Endodermal cell (in vitro differentiated cells): ENCODE data around the gene MYOM1. TPM values are rescaled to one million over a fixed set of nuclear protein-coding genes. Genes with fewer than 3 reads are reported as not detected.

Source experiments
- DNase-seq: peaks from one replicate; pipeline ENCODE4 v3.0.0-alpha.2; 2017
- H3K27ac ChIP-seq: 2 replicates; pipeline ENCODE4 v1.5.1; 2013; ENCODE audit warnings: mild to moderate bottlenecking, low read depth, low read length, moderate library complexity
- H3K27me3 ChIP-seq: 2 replicates; pipeline ENCODE4 v1.6.1; 2013; ENCODE audit warnings: mild to moderate bottlenecking, low read length, moderate library complexity; ENCODE audit not compliant: insufficient read depth, control insufficient read depth, poor library complexity, severe bottlenecking
- H3K36me3 ChIP-seq: 2 replicates; pipeline ENCODE4 v1.7.0; 2013; ENCODE audit warnings: mild to moderate bottlenecking, low read length, moderate library complexity; ENCODE audit not compliant: control insufficient read depth, insufficient read depth
- H3K4me1 ChIP-seq: one replicate; pipeline ENCODE4 v1.7.0; 2013; ENCODE audit warnings: low read length; ENCODE audit not compliant: control insufficient read depth, insufficient read depth
- H3K4me3 ChIP-seq: 2 replicates; pipeline ENCODE4 v1.5.1; 2013; ENCODE audit warnings: mild to moderate bottlenecking, low read length, moderate library complexity
- H3K9ac ChIP-seq: 2 replicates; pipeline ENCODE4 v1.6.1; 2013; ENCODE audit warnings: mild to moderate bottlenecking, low read length, moderate library complexity; ENCODE audit not compliant: poor library complexity, severe bottlenecking; ENCODE audit errors: extremely low read depth
- H3K9me3 ChIP-seq: 2 replicates; pipeline ENCODE4 v1.6.1; 2013; ENCODE audit warnings: mild to moderate bottlenecking, low read length, moderate library complexity; ENCODE audit not compliant: control insufficient read depth
- H3K27ac Mint-ChIP-seq: 2 replicates; pipeline ENCODE4 v1.8.0; 2020; ENCODE audit warnings: mixed read lengths
- H3K27me3 Mint-ChIP-seq: 2 replicates; pipeline ENCODE4 v1.8.0; 2021; ENCODE audit warnings: mild to moderate bottlenecking, mixed read lengths; ENCODE audit not compliant: insufficient read depth
- H3K36me3 Mint-ChIP-seq: 2 replicates; pipeline ENCODE4 v1.8.0; 2020; ENCODE audit warnings: low read depth, mixed read lengths
- H3K4me1 Mint-ChIP-seq: 2 replicates; pipeline ENCODE4 v1.8.0; 2020; ENCODE audit warnings: mixed read lengths
- H3K4me3 Mint-ChIP-seq: 2 replicates; pipeline ENCODE4 v1.8.0; 2020; ENCODE audit warnings: mild to moderate bottlenecking, moderate library complexity, mixed read lengths
- H3K9me3 Mint-ChIP-seq: 2 replicates; pipeline ENCODE4 v1.8.0; 2020; ENCODE audit warnings: mild to moderate bottlenecking, mixed read lengths
- WGBS, 2 experiments: methylation state at CpG; one replicate each; pipeline versions ENCODE4 v1.1.5 to v1.1.7; 2013; ENCODE audit warnings: missing lambda C conversion rate in 2 of 2, mixed read lengths in 1 of 2; ENCODE audit not compliant: insufficient coverage in 1 of 2, insufficient read length in 1 of 2; 5-methylcytosine and 5-hydroxymethylcytosine counted together
- total RNA-seq, 2 donors: library from RNA; stranded (reverse); fragmentation: NEBNext Ultra II Directional in 1 of 2; extraction: Animal tissue kit (Norgen Biotek cat#: 25700) in 1 of 2; gene quantifications; 2 replicates in 1 of 2; 3 replicates in 1 of 2; pipeline ENCODE4 v1.2.1, GENCODE V29; 2021
- TF ChIP-seq, protein P1 (sequence below): fragments of 200-600 bp; sonication (generic); conservative IDR thresholded peaks from 2 replicates; pipeline ENCODE4 v1.5.0; 2021; ENCODE audit warnings: antibody characterized with exemption, mild to moderate bottlenecking

Gene MYOM1
- total RNA-seq, 2 donors from 2014 or later = 0.49 to 0.88 TPM

DNA sequence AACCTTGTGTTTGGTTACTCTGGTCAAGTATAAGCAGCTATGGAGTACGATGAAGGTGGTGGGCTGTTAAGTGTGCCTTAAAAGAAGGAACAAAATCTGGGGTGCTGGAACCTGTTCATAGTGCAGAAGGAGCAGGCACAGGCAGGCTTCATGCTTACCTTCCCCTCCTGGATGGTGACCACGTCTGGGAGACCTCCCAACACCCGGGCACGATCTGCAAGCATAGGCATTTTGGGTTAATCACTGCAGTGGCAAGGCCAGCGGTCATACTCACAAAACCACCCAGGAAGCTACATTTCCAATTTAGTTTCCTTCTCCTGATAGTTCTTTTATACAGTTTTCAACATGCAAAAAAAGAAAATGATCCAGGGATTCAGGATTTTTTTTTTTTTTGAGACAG is 148.1 kb downstream of the MYOM1 start:
- peaks cover 10% of the 10 kb centered on the region for H3K4me1 Mint-ChIP-seq
- Histone ChIP-seq H3K9ac (no peak overlapping the region), H3K27ac (no peak overlapping the region), H3K36me3 (no peaks in the 10 kb centered on the region), H3K9me3 (no peaks in the 10 kb centered on the region), H3K27me3 (no peaks in the 10 kb centered on the region), H3K4me1 (no peaks in the 10 kb centered on the region), H3K4me3 (no peak overlapping the region)
- no peak for DNase-seq
- WGBS, 2 experiments = 96 to 100% methylated on average over 2 to 5 of the region's 5 CpGs
- TF ChIP-seq, protein P1, sequence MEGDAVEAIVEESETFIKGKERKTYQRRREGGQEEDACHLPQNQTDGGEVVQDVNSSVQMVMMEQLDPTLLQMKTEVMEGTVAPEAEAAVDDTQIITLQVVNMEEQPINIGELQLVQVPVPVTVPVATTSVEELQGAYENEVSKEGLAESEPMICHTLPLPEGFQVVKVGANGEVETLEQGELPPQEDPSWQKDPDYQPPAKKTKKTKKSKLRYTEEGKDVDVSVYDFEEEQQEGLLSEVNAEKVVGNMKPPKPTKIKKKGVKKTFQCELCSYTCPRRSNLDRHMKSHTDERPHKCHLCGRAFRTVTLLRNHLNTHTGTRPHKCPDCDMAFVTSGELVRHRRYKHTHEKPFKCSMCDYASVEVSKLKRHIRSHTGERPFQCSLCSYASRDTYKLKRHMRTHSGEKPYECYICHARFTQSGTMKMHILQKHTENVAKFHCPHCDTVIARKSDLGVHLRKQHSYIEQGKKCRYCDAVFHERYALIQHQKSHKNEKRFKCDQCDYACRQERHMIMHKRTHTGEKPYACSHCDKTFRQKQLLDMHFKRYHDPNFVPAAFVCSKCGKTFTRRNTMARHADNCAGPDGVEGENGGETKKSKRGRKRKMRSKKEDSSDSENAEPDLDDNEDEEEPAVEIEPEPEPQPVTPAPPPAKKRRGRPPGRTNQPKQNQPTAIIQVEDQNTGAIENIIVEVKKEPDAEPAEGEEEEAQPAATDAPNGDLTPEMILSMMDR = no peak
- peak overlapping the region; percentile 21 for H3K27ac Mint-ChIP-seq
- H3K4me3 Mint-ChIP-seq = no peak overlapping the region
- no peaks in the 10 kb centered on the region for H3K36me3 Mint-ChIP-seq
- H3K9me3 Mint-ChIP-seq = no peaks in the 10 kb centered on the region
- no peaks in the 10 kb centered on the region for H3K27me3 Mint-ChIP-seq

DNA sequence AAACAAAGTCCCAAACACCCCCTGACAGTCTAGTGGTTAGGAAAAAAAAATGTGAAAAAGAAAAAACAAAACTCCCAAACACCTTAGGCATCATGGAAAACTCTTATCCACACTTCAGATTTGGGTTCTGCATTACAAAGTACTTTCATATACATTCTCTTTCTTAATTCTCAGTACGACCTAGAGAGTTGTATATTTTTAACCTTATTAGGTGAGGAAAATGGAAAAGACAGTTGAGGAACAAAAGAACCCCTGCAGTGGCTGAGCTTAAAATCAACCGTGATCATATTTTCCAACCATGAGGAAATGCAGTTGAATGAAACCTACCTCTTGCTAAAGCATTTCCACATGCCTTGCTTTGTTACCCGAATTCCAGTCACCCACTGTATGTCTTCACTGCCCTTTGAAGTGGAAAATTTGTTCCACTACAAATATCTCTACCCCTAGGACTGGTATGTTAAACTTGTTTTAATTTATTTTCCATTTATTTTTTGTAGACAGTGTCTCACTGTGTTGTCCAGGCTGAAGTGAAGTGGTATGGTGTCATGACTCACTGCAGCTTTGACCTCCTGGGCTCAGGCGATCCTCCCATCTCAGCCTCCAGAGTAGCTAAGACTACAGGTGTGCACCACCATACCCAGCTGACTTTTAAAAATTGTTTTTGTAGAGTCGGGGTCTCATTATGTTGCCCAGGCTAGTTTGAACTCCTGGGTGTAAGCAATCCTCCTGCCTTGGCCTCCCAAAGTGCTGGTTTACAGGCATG is 149.9 kb downstream of the MYOM1 start:
- H3K27ac Mint-ChIP-seq = no peak overlapping the region

DNA sequence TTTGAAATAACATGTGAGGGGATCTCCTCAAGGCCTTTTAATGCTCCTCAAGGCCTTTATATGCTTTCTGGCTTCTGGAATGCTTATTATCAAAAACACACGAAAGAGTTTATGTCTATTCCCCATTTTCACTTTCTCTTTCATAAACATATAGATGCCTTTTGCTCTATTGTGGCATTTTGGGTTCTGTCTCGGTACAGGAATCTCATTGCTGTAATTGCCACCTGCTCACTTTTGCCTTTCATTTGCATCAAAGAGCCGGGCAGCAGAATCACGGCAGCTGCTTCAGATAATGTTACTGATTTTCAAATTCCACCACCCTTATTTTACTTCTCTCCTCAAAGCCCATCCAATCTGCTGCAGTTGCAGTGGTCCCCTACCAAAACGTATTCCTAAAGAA is 152.0 kb downstream of the MYOM1 start:
- TF ChIP-seq, protein P1 = no peak
- Mint-ChIP-seq H3K36me3 (no peaks in the 10 kb centered on the region), H3K27me3 (no peaks in the 10 kb centered on the region), H3K27ac (no peak overlapping the region), H3K4me3 (no peak overlapping the region), H3K4me1 (peaks cover 10% of the 10 kb centered on the region), H3K9me3 (no peaks in the 10 kb centered on the region)
- H3K9ac ChIP-seq = no peak overlapping the region
- no peaks in the 10 kb centered on the region for H3K4me1 ChIP-seq
- no peaks in the 10 kb centered on the region for H3K27me3 ChIP-seq
- H3K9me3 ChIP-seq = no peaks in the 10 kb centered on the region
- no peak for DNase-seq
- no peak overlapping the region for H3K27ac ChIP-seq
- no peak overlapping the region for H3K4me3 ChIP-seq
- 85 to 97% methylated on average over 4 to 5 of the region's 5 CpGs for WGBS, 2 experiments
- no peaks in the 10 kb centered on the region for H3K36me3 ChIP-seq

More for the DNA sequence above, 149.9 kb downstream of the MYOM1 start:
- Histone ChIP-seq H3K36me3 (no peaks in the 10 kb centered on the region), H3K9ac (no peak overlapping the region), H3K4me1 (no peaks in the 10 kb centered on the region), H3K9me3 (no peaks in the 10 kb centered on the region), H3K27ac (no peak overlapping the region), H3K27me3 (no peaks in the 10 kb centered on the region), H3K4me3 (no peak overlapping the region)
- Mint-ChIP-seq H3K27me3 (no peaks in the 10 kb centered on the region), H3K9me3 (no peaks in the 10 kb centered on the region), H3K4me1 (peaks cover 7% of the 10 kb centered on the region), H3K4me3 (no peak overlapping the region), H3K36me3 (no peaks in the 10 kb centered on the region)
- WGBS, 2 experiments = 90 to 91% methylated on average over 2 to 5 of the region's 5 CpGs
- no peak for DNase-seq
- TF ChIP-seq, protein P1 = no peak
